Measurements from ENCODE around the gene WNT4.

DNA sequence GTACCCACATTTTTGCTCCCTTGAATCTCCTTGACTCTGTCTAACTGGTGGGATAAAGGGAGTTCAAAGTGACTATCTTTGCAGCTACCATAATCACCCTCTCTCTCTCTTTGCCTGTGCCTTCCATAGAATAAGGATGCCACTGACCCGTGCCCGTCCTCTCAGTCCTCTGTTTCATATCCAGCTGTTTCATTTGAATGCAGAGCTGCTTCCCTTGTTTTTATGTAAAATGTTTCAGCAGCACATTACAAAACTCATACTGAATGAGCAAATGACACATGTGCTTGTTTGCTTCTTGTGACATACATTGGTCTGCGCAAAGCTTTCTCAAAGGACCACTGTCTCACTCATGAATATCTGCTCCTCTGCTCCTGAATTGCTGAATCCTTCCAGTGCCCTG is 52.0 kb downstream of the WNT4 start:
- TF ChIP-seq NCOA1 (IDR thresholded peaks at IDR 0.05; ENCODE audit: low read depth) (no peak), ZNF75A (CRISPR knock-in tag; IDR thresholded peaks at IDR 0.05) (no peak), ZFX (CRISPR knock-in tag; IDR thresholded peaks at IDR 0.05) (no peak), EZH2 (IDR thresholded peaks at IDR 0.05; ENCODE audit: borderline replicate concordance, low read depth, low read length) (no peak), PHF21A (IDR thresholded peaks at IDR 0.05; ENCODE audit: borderline replicate concordance, low read depth) (no peak), POLR2A (conservative IDR thresholded peaks at IDR 0.05) (no peak), ESRRA (IDR thresholded peaks at IDR 0.05; ENCODE audit: borderline replicate concordance, low read depth) (no peak), EP300 (IDR thresholded peaks at IDR 0.05; ENCODE audit: low read length) (no peak), TCF7L2 (IDR thresholded peaks at IDR 0.05; ENCODE audit: low read depth, low read length) (no peak), CTCF (IDR thresholded peaks at IDR 0.05 in 2 of 3, conservative IDR thresholded peaks at IDR 0.05 in 1 of 3; ENCODE audit: insufficient read depth in 2 of 3, low read depth in 1 of 3, low read length in 3 of 3) (no peak), RBFOX2 (IDR thresholded peaks at IDR 0.05; ENCODE audit: low read depth, low read length) (no peak)
- TF ChIP-seq, protein P1, sequence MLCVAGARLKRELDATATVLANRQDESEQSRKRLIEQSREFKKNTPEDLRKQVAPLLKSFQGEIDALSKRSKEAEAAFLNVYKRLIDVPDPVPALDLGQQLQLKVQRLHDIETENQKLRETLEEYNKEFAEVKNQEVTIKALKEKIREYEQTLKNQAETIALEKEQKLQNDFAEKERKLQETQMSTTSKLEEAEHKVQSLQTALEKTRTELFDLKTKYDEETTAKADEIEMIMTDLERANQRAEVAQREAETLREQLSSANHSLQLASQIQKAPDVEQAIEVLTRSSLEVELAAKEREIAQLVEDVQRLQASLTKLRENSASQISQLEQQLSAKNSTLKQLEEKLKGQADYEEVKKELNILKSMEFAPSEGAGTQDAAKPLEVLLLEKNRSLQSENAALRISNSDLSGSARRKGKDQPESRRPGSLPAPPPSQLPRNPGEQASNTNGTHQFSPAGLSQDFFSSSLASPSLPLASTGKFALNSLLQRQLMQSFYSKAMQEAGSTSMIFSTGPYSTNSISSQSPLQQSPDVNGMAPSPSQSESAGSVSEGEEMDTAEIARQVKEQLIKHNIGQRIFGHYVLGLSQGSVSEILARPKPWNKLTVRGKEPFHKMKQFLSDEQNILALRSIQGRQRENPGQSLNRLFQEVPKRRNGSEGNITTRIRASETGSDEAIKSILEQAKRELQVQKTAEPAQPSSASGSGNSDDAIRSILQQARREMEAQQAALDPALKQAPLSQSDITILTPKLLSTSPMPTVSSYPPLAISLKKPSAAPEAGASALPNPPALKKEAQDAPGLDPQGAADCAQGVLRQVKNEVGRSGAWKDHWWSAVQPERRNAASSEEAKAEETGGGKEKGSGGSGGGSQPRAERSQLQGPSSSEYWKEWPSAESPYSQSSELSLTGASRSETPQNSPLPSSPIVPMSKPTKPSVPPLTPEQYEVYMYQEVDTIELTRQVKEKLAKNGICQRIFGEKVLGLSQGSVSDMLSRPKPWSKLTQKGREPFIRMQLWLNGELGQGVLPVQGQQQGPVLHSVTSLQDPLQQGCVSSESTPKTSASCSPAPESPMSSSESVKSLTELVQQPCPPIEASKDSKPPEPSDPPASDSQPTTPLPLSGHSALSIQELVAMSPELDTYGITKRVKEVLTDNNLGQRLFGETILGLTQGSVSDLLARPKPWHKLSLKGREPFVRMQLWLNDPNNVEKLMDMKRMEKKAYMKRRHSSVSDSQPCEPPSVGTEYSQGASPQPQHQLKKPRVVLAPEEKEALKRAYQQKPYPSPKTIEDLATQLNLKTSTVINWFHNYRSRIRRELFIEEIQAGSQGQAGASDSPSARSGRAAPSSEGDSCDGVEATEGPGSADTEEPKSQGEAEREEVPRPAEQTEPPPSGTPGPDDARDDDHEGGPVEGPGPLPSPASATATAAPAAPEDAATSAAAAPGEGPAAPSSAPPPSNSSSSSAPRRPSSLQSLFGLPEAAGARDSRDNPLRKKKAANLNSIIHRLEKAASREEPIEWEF (CRISPR knock-in tag; IDR thresholded peaks at IDR 0.05) = no peak
- TF ChIP-seq, protein P2, sequence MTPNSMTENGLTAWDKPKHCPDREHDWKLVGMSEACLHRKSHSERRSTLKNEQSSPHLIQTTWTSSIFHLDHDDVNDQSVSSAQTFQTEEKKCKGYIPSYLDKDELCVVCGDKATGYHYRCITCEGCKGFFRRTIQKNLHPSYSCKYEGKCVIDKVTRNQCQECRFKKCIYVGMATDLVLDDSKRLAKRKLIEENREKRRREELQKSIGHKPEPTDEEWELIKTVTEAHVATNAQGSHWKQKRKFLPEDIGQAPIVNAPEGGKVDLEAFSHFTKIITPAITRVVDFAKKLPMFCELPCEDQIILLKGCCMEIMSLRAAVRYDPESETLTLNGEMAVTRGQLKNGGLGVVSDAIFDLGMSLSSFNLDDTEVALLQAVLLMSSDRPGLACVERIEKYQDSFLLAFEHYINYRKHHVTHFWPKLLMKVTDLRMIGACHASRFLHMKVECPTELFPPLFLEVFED (CRISPR knock-in tag; conservative IDR thresholded peaks at IDR 0.05) = no peak
- TF ChIP-seq, protein P3, sequence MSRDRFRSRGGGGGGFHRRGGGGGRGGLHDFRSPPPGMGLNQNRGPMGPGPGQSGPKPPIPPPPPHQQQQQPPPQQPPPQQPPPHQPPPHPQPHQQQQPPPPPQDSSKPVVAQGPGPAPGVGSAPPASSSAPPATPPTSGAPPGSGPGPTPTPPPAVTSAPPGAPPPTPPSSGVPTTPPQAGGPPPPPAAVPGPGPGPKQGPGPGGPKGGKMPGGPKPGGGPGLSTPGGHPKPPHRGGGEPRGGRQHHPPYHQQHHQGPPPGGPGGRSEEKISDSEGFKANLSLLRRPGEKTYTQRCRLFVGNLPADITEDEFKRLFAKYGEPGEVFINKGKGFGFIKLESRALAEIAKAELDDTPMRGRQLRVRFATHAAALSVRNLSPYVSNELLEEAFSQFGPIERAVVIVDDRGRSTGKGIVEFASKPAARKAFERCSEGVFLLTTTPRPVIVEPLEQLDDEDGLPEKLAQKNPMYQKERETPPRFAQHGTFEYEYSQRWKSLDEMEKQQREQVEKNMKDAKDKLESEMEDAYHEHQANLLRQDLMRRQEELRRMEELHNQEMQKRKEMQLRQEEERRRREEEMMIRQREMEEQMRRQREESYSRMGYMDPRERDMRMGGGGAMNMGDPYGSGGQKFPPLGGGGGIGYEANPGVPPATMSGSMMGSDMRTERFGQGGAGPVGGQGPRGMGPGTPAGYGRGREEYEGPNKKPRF (IDR thresholded peaks at IDR 0.05; ENCODE audit: low read depth, low read length) = no peak
